Smooth muscle cell of the brain vasculature (primary cell): ENCODE data around the gene NEDD8.

Experiments
- DNase-seq: peaks from one replicate; pipeline ENCODE4 v3.0.0-alpha.2; 2012; ENCODE audit warnings: low read depth, low spot score

NEDD8 gene

GRCh38 chr14:24232121-24232644, at the start of gene NEDD8:
Gene NEDD8 (minus strand): TSS chr14:24232367. CDS start chr14:24232267, 100 bp downstream.
- peak; percentile 85 for DNase-seq

- DNase-seq: no peak
Measured at GRCh38 chr14:24281636-24282035, 49.5 kb upstream of the NEDD8 start.

- no peak for DNase-seq
Measured at GRCh38 chr14:24280797-24281460, 48.8 kb upstream of the NEDD8 start.

- no peak for DNase-seq
Measured at GRCh38 chr14:24279301-24280186, 47.4 kb upstream of the NEDD8 start.

- DNase-seq: no peak
Measured at GRCh38 chr14:24278424-24278823, 46.3 kb upstream of the NEDD8 start.

GRCh38 chr14:24277606-24278321, 45.6 kb upstream of the NEDD8 start:
- DNase-seq: no peak

- no peak for DNase-seq
Measured at GRCh38 chr14:24277071-24277470, 44.9 kb upstream of the NEDD8 start.

GRCh38 chr14:24274101-24274543, 42.0 kb upstream of the NEDD8 start:
- no peak for DNase-seq

GRCh38 chr14:24273422-24273998, 41.3 kb upstream of the NEDD8 start:
- DNase-seq: no peak

GRCh38 chr14:24272467-24272866, 40.3 kb upstream of the NEDD8 start:
- no peak for DNase-seq

- DNase-seq: no peak
Measured at GRCh38 chr14:24271834-24272263, 39.7 kb upstream of the NEDD8 start.

GRCh38 chr14:24271134-24271833, 39.1 kb upstream of the NEDD8 start, which contains the start of gene RABGGTA:
Gene RABGGTA (minus strand): TSS chr14:24271597. CDS start chr14:24271115, 482 bp downstream.
- DNase-seq: peak; percentile 57

GRCh38 chr14:24270537-24271133, 38.5 kb upstream of the NEDD8 start:
- DNase-seq: no peak

- DNase-seq: no peak
Measured at GRCh38 chr14:24269910-24270536, 37.9 kb upstream of the NEDD8 start.

GRCh38 chr14:24269368-24269767, 37.2 kb upstream of the NEDD8 start:
- DNase-seq: no peak

- no peak for DNase-seq
Measured at GRCh38 chr14:24268225-24268624, 36.1 kb upstream of the NEDD8 start.

GRCh38 chr14:24267516-24267915, 35.3 kb upstream of the NEDD8 start:
- no peak for DNase-seq

- DNase-seq: no peak
Measured at GRCh38 chr14:24266344-24267244, 34.4 kb upstream of the NEDD8 start.

- no peak for DNase-seq
Measured at GRCh38 chr14:24264298-24264697, 32.1 kb upstream of the NEDD8 start.
